Prostate gland (tissue), 2 donors: ENCODE data around the gene NCOA5. TPM values are rescaled to one million over a fixed set of nuclear protein-coding genes. Genes with fewer than 3 reads are reported as not detected.

ENCODE experiments used
- DNase-seq: peaks from one replicate; pipeline ENCODE4 v3.0.0-alpha.2; 2019; ENCODE audit warnings: low spot score
- H3K27ac ChIP-seq, 2 donors: fragments of 200-600 bp; sonication (generic); 2 replicates each; pipeline ENCODE4 v1.5.1; 2017 to 2019
- H3K27me3 ChIP-seq: fragments of 200-600 bp; sonication (generic); replicated peaks from 2 replicates; pipeline ENCODE4 v1.5.1; 2019; ENCODE audit not compliant: insufficient read depth
- H3K36me3 ChIP-seq, 2 donors: fragments of 200-600 bp; sonication (generic); 1 replicate in 1 of 2; 2 replicates in 1 of 2; pipeline versions ENCODE4 v1.5.1 to v1.8.1; 2017 to 2019
- H3K4me1 ChIP-seq: fragments of 200-600 bp; sonication (generic); replicated peaks from 2 replicates; pipeline ENCODE4 v1.5.1; 2019
- H3K4me3 ChIP-seq, 2 donors: fragments of 200-600 bp; sonication (generic); 2 replicates each; pipeline ENCODE4 v1.5.1; 2017 to 2019
- H3K9me3 ChIP-seq: fragments of 200-600 bp; sonication (generic); 2 replicates; pipeline ENCODE4 v1.5.1; 2017
- CTCF ChIP-seq, 4 experiments: fragments of 200-600 bp in 2 of 4; fragments of 450-650 bp in 2 of 4; sonication (generic) in 2 of 4; IDR thresholded peaks; 1 replicate in 3 of 4; 2 replicates in 1 of 4; pipeline ENCODE4 v1.5.1; 2016 to 2019; ENCODE audit warnings: antibody characterized with exemption in 4 of 4, mild to moderate bottlenecking in 2 of 4, moderate library complexity in 2 of 4
- POLR2A ChIP-seq: fragments of 450-650 bp; IDR thresholded peaks from one replicate; pipeline ENCODE4 v1.6.1; 2016; ENCODE audit warnings: antibody characterized with exemption, mild to moderate bottlenecking
- POLR2AphosphoS5 ChIP-seq: sonication (generic); formaldehyde crosslinking; IDR thresholded peaks from one replicate; pipeline ENCODE4 v1.6.1; 2017; ENCODE audit warnings: antibody characterized with exemption
- WGBS: methylation state at CpG from one replicate; pipeline ENCODE4 v1.1.5; 2018; 5-methylcytosine and 5-hydroxymethylcytosine counted together
- intact Hi-C: fragments of 100-400 bp; cut with DNase I; formaldehyde crosslinking; loops from one replicate; pipeline ENCODE4 v1.14.2; 2022
- total RNA-seq, 2 donors: library from RNA; depleted of rRNA; stranded (reverse); fragments of >200 nt; gene quantifications; one replicate each; pipeline ENCODE4 v1.1.0, GENCODE V29; 2016

The NCOA5 gene
- total RNA-seq, 2 donors from 2014 or later = 41.0 to 50.6 TPM

GRCh38 chr20:46060301-46060881, 29.4 kb downstream of the NCOA5 start:
- Histone ChIP-seq H3K27me3 (no peaks in the 10 kb centered on the region), H3K27ac (no peak overlapping the region), H3K36me3 (peaks cover 15 to 29% of the 10 kb centered on the region in 2 donors), H3K9me3 (no peaks in the 10 kb centered on the region), H3K4me1 (no peaks in the 10 kb centered on the region), H3K4me3 (no peak overlapping the region)
- no peak for DNase-seq
- intact Hi-C loops = no loop called here
- 79% methylated on average over 2 of the region's 2 CpGs for WGBS
- TF ChIP-seq POLR2AphosphoS5 = no peak
- TF ChIP-seq POLR2A = no peak
- TF ChIP-seq CTCF (IDR thresholded peaks at IDR 0.05) = no peak

GRCh38 chr20:46058599-46059281, 31.0 kb downstream of the NCOA5 start:
- 19% methylated on average over 22 of the region's 35 CpGs for WGBS
- no peaks in the 10 kb centered on the region for H3K27me3 ChIP-seq
- H3K4me3 ChIP-seq = no peak overlapping the region
- no peaks in the 10 kb centered on the region for H3K4me1 ChIP-seq
- H3K27ac ChIP-seq = no peak overlapping the region
- intact Hi-C loops = no loop called here
- H3K36me3 ChIP-seq = peaks cover 4 to 21% of the 10 kb centered on the region in 2 donors
- TF ChIP-seq POLR2A (no peak), POLR2AphosphoS5 (no peak), CTCF (IDR thresholded peaks at IDR 0.05) (no peak)
- no peaks in the 10 kb centered on the region for H3K9me3 ChIP-seq
- no peak for DNase-seq

- intact Hi-C loops = no loop called here
- no peak overlapping the region for H3K4me3 ChIP-seq
- no peaks in the 10 kb centered on the region for H3K9me3 ChIP-seq
- peaks cover 0 to 15% of the 10 kb centered on the region in 2 donors for H3K36me3 ChIP-seq
- H3K27ac ChIP-seq = no peak overlapping the region
- WGBS = 17% methylated on average over 66 of the region's 66 CpGs
- no peak for DNase-seq
- TF ChIP-seq CTCF (IDR thresholded peaks at IDR 0.05) = peak in 1 of 4 experiments; percentile 16
- TF ChIP-seq POLR2A = no peak
- no peak for TF ChIP-seq POLR2AphosphoS5
- no peaks in the 10 kb centered on the region for H3K4me1 ChIP-seq
- H3K27me3 ChIP-seq = no peaks in the 10 kb centered on the region
These were observed 31.7 kb downstream of the NCOA5 start for GRCh38 chr20:46057856-46058598.

GRCh38 chr20:46056970-46057855, 32.5 kb downstream of the NCOA5 start:
- no peak for DNase-seq
- Histone ChIP-seq H3K36me3 (peaks cover 0 to 7% of the 10 kb centered on the region in 2 donors), H3K9me3 (no peaks in the 10 kb centered on the region), H3K4me1 (no peaks in the 10 kb centered on the region), H3K27ac (no peak overlapping the region), H3K4me3 (no peak overlapping the region), H3K27me3 (no peaks in the 10 kb centered on the region)
- intact Hi-C loops = no loop called here
- WGBS = 24% methylated on average over 65 of the region's 65 CpGs
- TF ChIP-seq CTCF (IDR thresholded peaks at IDR 0.05) (no peak), POLR2AphosphoS5 (no peak), POLR2A (no peak)
